Measurements from ENCODE around the gene CCDC120. TPM values are rescaled to one million over a fixed set of nuclear protein-coding genes. Genes with fewer than 3 reads are reported as not detected.

The CCDC120 gene
- total RNA-seq, 3 donors from 2014 or later (not counting 1 experiment from before 2014, with no cell fraction given): 12.5 to 14.2 (median 13.0) TPM

DNA sequence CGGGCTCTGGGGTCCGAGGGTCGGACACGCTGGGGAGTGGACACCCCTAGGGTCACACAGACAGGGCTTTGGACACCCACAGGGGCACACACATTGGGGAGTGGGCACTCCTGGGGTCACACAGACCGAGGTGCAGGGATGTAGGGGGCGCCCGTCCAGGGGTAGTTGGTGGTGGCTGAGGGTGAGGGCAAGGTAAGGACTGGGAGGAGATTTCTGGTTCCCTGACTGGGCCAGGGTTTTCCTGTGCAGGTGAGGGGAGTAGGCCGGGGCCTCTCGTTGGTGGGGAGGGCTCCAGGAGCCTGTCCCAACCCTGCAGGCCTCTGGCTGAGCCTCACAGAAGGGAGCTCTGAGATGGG lies 42.8 kb downstream of the CCDC120 start:
- H3K9me3 Mint-ChIP-seq: no peaks in the 10 kb centered on the region
- H3K4me3 Mint-ChIP-seq: peak overlapping the region; percentile 88
- Histone ChIP-seq H3K27me3 (ENCODE audit: control insufficient read depth, insufficient read depth, low read length) (no peaks in the 10 kb centered on the region), H3K4me3 (ENCODE audit: low read length) (peak overlapping the region; percentile 75), H3K4me1 (ENCODE audit: control insufficient read depth, insufficient read depth, low read length) (peaks cover 17% of the 10 kb centered on the region), H3K36me3 (ENCODE audit: control insufficient read depth, insufficient read depth, low read length) (peaks cover under 1% of the 10 kb centered on the region), H3K9me3 (ENCODE audit: control insufficient read depth, insufficient read depth, low read length) (no peaks in the 10 kb centered on the region), H3K27ac (ENCODE audit: low read length) (peak overlapping the region; percentile 31)
- H3K27ac Mint-ChIP-seq: peak overlapping the region in 1 of 2 donors; percentile 88
- DNase-seq (no peak), ATAC-seq (no peak)
- H3K27me3 Mint-ChIP-seq (ENCODE audit: low read depth in 2 of 2): no peaks in the 10 kb centered on the region
- TF ChIP-seq, protein P1, sequence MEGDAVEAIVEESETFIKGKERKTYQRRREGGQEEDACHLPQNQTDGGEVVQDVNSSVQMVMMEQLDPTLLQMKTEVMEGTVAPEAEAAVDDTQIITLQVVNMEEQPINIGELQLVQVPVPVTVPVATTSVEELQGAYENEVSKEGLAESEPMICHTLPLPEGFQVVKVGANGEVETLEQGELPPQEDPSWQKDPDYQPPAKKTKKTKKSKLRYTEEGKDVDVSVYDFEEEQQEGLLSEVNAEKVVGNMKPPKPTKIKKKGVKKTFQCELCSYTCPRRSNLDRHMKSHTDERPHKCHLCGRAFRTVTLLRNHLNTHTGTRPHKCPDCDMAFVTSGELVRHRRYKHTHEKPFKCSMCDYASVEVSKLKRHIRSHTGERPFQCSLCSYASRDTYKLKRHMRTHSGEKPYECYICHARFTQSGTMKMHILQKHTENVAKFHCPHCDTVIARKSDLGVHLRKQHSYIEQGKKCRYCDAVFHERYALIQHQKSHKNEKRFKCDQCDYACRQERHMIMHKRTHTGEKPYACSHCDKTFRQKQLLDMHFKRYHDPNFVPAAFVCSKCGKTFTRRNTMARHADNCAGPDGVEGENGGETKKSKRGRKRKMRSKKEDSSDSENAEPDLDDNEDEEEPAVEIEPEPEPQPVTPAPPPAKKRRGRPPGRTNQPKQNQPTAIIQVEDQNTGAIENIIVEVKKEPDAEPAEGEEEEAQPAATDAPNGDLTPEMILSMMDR (IDR thresholded peaks at IDR 0.05): no peak
- H3K4me1 Mint-ChIP-seq: peaks cover 0 to 9% of the 10 kb centered on the region in 2 donors
- H3K36me3 Mint-ChIP-seq: no peaks in the 10 kb centered on the region
- WGBS (ENCODE audit: insufficient coverage): 8% methylated on average over 9 of the region's 9 CpGs
- intact Hi-C loops (cut with micrococcal nuclease): loop anchor here (2.0 kb wide), 1 partner anchor 27 kb away; the partner anchor contains the start of gene PRAF2

DNA sequence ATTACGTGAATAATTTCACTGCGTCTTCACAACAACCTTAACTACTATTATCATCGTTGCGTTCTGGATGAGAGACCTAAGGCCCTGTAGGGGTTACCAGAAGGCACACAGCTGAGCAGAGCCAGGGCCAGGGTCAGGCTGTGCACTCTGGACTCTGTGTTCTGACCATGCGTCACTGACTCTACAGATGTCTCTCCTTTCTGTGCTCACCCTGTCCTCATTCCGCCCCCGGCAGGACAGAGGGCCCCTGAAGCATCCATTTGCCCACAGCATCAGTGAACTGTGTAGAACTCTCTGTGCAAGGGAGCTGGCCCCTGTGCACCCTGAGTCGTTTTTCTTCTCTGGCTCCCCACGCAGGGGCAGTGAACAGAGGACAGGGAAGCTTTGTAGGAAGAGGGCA lies 43.4 kb downstream of the CCDC120 start:
- H3K9me3 Mint-ChIP-seq: no peaks in the 10 kb centered on the region
- H3K9me3 ChIP-seq (ENCODE audit: control insufficient read depth, insufficient read depth, low read length): no peaks in the 10 kb centered on the region
- no peak overlapping the region for H3K27ac ChIP-seq (ENCODE audit: low read length)
- H3K27me3 ChIP-seq (ENCODE audit: control insufficient read depth, insufficient read depth, low read length): no peaks in the 10 kb centered on the region
- H3K4me3 ChIP-seq (ENCODE audit: low read length): no peak overlapping the region
- H3K27ac Mint-ChIP-seq: no peak overlapping the region
- intact Hi-C loops (cut with micrococcal nuclease): no loop called here
- H3K4me1 Mint-ChIP-seq: peaks cover 0 to 9% of the 10 kb centered on the region in 2 donors
- peaks cover 2% of the 10 kb centered on the region for H3K36me3 ChIP-seq (ENCODE audit: control insufficient read depth, insufficient read depth, low read length)
- TF ChIP-seq, protein P1 (IDR thresholded peaks at IDR 0.05): no peak
- DNase-seq (no peak), ATAC-seq (no peak)
- peaks cover 17% of the 10 kb centered on the region for H3K4me1 ChIP-seq (ENCODE audit: control insufficient read depth, insufficient read depth, low read length)
- 100% methylated on average over 7 of the region's 9 CpGs for WGBS (ENCODE audit: insufficient coverage)
- H3K4me3 Mint-ChIP-seq: peak overlapping the region; percentile 88
- H3K27me3 Mint-ChIP-seq (ENCODE audit: low read depth in 2 of 2): no peaks in the 10 kb centered on the region
- H3K36me3 Mint-ChIP-seq: no peaks in the 10 kb centered on the region

DNA sequence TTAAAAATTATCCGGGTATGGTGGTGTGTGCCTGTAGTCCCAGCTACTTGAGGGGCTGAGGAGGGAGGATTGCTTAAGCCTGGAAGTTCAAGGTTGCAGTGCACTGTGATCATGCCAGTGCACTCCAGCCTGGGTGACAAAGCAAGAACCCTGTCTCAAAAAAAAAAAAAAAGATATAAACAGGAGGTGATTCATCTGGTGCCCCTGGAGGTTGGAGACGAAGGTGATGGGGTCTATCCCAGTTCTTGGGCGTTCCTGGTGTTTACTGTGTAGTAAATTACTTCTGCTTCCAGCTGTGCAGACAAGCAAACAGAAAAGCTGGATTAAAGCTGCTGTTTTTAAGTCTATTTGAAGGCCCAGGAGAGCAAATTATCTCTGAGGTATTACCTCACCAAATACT lies 44.8 kb downstream of the CCDC120 start:
- intact Hi-C loops (cut with micrococcal nuclease): no loop called here
- WGBS (ENCODE audit: insufficient coverage): 100% methylated on average over 2 of the region's 3 CpGs
- no peak for ATAC-seq

More for the DNA sequence above, 44.8 kb downstream of the CCDC120 start:
- Mint-ChIP-seq H3K4me1 (peaks cover 0 to 9% of the 10 kb centered on the region in 2 donors), H3K36me3 (no peaks in the 10 kb centered on the region), H3K27me3 (ENCODE audit: low read depth in 2 of 2) (no peaks in the 10 kb centered on the region), H3K9me3 (no peaks in the 10 kb centered on the region), H3K27ac (no peak overlapping the region), H3K4me3 (no peak overlapping the region)
- H3K27ac ChIP-seq (ENCODE audit: low read length): no peak overlapping the region
- peaks cover 2% of the 10 kb centered on the region for H3K36me3 ChIP-seq (ENCODE audit: control insufficient read depth, insufficient read depth, low read length)
- peaks cover 17% of the 10 kb centered on the region for H3K4me1 ChIP-seq (ENCODE audit: control insufficient read depth, insufficient read depth, low read length)
- H3K4me3 ChIP-seq (ENCODE audit: low read length): no peak overlapping the region
- no peaks in the 10 kb centered on the region for H3K9me3 ChIP-seq (ENCODE audit: control insufficient read depth, insufficient read depth, low read length)
- no peak for DNase-seq
- TF ChIP-seq, protein P1 (IDR thresholded peaks at IDR 0.05): no peak
- no peaks in the 10 kb centered on the region for H3K27me3 ChIP-seq (ENCODE audit: control insufficient read depth, insufficient read depth, low read length)

Measured in natural killer cell (primary cell).